NCI-H774 (cell line): ENCODE data around the gene PHF21A.
A peak's percentile ranks its signal among the peaks of the same experiment; 100 is the strongest.

ENCODE experiments used
- DNase-seq: peaks from one replicate; lab custom pipeline; 2025; lab: John Stamatoyannopoulos, UW

The PHF21A gene

GRCh38 chr11:45982656-45983470, 138.4 kb downstream of the PHF21A start:
- peak; percentile 63 for DNase-seq

- DNase-seq: peak; percentile 39
Observed at GRCh38 chr11:45981826-45982225, 139.4 kb downstream of the PHF21A start.

GRCh38 chr11:45974806-45975205, 146.4 kb downstream of the PHF21A start:
- DNase-seq: no peak

- no peak for DNase-seq
Observed at GRCh38 chr11:45973601-45974000, 147.7 kb downstream of the PHF21A start.

- no peak for DNase-seq
Observed at GRCh38 chr11:45968901-45969300, 152.4 kb downstream of the PHF21A start.

- DNase-seq: no peak
Observed at GRCh38 chr11:45967506-45967905, 153.7 kb downstream of the PHF21A start.

GRCh38 chr11:45964911-45965389, 156.3 kb downstream of the PHF21A start:
- DNase-seq: peak; percentile 76

GRCh38 chr11:45961751-45962240, 159.5 kb downstream of the PHF21A start:
- DNase-seq: no peak

GRCh38 chr11:45960387-45961095, 160.7 kb downstream of the PHF21A start:
- no peak for DNase-seq

GRCh38 chr11:45959851-45960250, 161.4 kb downstream of the PHF21A start:
- DNase-seq: no peak

- no peak for DNase-seq
Observed at GRCh38 chr11:45949992-45950407, 171.3 kb downstream of the PHF21A start.

- DNase-seq: no peak
Observed at GRCh38 chr11:45948356-45948755, 172.9 kb downstream of the PHF21A start.

GRCh38 chr11:45947885-45948284, 173.4 kb downstream of the PHF21A start:
- no peak for DNase-seq

GRCh38 chr11:45945397-45945999, 175.8 kb downstream of the PHF21A start:
- DNase-seq: no peak

GRCh38 chr11:45942381-45942780, 178.9 kb downstream of the PHF21A start:
- no peak for DNase-seq

GRCh38 chr11:45941285-45941684, 180.0 kb downstream of the PHF21A start:
- DNase-seq: no peak

- no peak for DNase-seq
Observed at GRCh38 chr11:45939836-45940235, 181.4 kb downstream of the PHF21A start.

GRCh38 chr11:45937916-45938315, 183.3 kb downstream of the PHF21A start:
- DNase-seq: no peak

GRCh38 chr11:45936511-45937054, 184.7 kb downstream of the PHF21A start:
- DNase-seq: no peak

GRCh38 chr11:45935349-45936064, 185.7 kb downstream of the PHF21A start:
- DNase-seq: no peak

GRCh38 chr11:45934580-45935318, 186.5 kb downstream of the PHF21A start:
- no peak for DNase-seq
